GM18867 (cell line): ENCODE data around the gene SLC5A3.

ENCODE experiments used
- ATAC-seq: cut with Tn5 transposase; IDR thresholded peaks from one replicate; pipeline ENCODE4 v1.9.1; 2021; ENCODE audit warnings: mild to moderate bottlenecking, moderate library complexity; ENCODE audit not compliant: unreplicated experiment

The SLC5A3 gene

DNA sequence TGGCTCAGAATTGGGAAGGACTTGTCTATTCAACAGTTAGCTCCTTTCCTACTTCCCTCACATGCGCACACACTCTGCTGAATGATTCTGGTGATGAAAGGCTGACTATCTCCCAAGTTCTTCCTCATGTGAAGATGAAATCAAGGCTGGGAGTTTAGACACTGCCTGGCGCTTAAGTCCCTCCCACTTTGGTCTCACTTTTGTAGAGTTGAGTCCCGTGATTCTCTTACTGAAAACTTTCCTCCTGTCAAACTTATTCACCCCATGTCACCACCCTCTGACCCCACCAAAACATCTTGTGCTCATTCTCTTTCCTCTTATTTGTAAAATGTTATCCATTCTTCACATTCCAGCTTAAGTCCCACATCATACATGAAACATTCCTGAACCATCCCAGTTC lies 8.4 kb upstream of the SLC5A3 start:
- ATAC-seq, result no peak

DNA sequence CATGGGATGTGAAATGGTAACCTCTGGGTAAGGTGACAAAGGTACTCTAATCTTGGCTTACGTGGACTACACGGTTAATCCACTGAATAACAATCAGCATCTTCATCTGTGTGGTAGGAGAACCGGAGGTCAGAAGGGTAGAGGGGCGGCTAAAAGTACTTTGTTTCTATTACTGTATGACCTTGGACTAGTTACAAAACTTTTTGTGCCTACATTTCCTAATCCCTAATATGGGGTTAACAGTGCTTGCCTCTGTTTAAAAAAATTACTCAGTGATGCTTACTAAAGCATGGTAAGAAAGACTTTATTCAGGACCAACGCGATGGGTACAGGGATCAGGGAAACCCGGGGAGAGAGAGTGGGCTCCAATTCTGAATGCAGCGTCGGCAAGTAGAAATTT lies 1.7 kb upstream of the SLC5A3 start:
- ATAC-seq, result no peak

DNA sequence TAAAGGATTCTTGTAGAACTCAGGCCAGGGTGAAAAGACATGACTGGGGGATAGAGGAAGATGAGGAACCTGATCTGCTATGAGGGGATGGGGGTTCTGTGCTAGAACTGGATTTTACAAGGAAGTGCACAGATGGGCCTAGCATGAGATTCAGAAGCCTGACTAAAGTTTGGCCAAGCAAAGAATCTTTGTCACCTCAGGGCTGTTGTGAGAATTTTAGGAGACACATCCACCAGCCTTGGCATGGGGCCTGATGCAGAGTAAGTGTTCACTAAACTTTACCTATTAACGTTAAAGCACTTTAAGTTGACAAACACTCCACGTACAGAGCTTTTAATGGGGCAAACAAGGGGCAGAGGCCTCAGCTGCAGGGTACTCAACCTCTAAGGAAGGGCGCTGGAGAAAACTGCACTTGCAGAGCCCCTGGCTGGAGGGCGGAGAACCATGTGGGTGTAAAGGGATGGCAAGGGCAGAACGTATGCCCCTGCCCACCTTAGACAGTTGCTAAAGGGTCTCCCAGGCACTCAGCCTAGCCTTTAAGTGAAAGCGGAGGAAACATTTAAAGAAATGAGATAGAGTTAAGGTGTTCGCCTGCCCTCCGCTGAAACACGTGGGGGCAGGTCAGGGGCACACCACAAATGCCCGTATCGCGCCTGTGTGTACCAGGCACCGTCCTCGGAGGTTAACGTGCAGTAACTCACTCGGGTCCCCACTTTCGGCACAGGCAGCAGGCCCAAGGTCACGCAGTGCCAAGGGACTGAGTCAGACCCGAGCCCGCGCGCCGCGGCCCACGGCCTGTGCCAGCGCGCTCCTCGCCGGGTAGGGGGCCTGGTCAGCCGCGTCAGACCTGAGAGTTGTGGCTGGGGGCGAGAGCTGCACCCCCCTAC lies 990 bp upstream of the SLC5A3 start:
- ATAC-seq, result peak; percentile 10

DNA sequence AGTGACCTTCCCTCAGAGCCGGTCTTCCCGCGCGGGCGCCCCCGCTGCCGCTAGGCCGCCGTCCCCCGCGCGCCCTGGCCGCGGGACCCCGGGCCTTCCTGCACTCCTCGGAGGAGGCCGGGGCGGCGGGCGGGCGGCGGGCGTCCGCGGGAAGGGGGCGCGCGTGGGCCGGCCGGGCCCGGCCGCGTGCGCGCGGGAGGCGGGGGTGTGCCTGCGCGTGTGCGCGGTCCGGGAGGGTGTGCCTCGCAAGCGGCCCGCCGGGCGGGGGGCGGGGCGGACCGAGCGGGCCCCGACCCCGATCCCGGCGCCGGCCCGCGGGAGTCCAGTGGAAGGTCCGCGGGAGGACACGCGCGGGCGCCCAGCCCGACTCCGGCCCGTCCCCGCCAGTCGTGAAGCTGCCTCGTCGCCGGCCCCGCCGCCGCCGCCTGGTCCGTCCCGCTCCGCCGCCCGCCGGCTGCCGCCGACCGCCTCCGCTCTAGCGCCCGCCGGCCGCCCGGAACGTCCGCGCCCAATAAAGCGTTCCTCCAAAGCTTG lies 438 bp downstream of the SLC5A3 start:
- peak; percentile 49 for ATAC-seq

DNA sequence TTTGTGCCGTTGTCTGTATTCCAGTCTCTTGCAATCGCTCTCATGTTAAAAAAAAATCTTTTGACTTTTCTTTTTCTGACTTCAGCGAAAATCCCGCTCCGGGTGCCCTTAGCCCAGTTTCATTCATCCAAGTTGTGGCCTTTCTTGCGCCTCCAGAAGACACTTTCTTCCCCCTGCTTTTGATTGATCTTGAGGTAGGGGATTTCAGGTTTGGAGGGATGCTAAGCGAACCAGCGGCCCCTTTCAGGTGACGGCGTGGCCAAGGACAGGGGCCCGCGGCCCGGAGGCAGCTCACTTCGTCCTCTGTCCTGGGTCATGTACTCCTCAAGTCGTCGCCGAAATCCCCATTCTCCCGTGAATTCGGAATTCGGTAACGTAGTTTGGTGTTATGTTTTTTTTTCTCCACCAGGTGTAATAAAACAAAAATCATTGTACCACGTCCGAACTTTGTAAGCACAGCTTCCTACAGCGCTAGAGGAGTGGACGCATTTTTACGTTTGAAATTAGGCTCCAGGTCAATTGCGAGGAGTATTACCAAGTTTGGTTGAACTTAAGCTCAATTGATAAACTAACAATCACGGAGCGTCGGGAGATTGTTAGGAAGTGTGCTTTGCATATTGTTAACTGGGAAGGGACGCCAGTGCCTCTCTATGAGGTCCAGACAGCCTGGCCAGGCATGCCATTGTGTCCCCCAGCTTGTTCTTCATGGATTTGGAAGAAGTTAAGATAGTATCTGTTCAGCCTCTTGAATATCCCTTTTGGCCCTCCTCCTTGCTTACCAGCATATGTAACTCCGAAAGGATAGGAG lies 1.1 kb downstream of the SLC5A3 start:
- no peak for ATAC-seq

DNA sequence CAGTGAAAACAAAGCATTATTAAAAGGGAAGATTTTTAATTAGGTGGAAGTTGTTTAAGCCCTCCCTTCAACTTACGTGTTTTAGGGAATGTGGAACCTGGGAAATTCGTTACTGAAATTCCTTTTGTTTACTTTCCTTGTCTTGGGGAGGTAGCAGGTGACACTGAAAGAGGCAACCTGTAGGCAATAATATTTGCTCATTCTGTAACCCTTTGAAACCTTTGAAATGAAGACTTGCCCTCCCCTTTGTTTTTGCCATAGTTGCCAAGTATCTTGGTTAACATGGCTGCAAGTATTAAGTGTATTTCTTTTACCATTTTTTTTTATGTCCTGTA lies 1.7 kb downstream of the SLC5A3 start:
- no peak for ATAC-seq

DNA sequence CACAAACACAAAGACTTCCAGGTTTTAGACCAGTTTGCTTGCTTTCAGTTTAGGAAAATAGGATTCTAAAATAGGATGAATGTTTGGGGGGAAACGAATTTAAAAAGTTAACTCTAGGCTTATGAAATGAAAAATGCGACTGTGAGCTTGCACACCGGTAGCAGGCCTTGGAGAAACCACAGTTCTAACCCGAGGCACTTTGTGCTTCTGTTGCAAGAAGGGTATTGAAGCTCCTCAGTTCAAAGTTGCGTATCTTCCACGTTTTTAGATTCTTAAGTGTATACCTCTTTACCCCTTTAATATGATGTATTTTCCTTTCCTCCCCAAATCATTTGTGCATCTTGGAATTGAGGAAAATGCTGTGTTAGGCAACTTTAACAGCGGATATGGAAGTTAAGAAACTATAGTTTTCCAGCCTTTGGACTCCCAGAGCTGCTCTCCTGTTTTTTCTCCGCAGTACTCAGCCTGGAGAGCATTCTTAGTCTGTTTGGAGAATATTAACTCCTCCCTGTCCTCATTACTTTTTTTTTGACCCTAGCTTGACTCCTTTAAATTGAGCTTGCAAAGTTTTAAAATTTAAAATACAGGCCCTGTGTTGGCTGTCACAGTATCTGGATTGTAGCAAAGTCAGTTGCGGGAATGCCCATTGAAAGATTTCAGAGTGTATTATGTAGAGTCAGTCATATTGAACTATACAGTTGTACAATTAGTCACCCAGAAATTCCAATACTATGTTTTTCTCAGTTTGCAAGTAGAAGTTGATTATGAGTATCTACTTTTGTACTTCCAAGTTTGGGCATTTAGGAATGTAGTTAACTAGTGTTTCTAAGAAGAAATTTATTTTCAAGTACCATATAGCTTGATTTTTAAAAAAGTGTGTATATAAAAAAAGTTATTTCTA lies 2.6 kb downstream of the SLC5A3 start:
- ATAC-seq, result no peak

DNA sequence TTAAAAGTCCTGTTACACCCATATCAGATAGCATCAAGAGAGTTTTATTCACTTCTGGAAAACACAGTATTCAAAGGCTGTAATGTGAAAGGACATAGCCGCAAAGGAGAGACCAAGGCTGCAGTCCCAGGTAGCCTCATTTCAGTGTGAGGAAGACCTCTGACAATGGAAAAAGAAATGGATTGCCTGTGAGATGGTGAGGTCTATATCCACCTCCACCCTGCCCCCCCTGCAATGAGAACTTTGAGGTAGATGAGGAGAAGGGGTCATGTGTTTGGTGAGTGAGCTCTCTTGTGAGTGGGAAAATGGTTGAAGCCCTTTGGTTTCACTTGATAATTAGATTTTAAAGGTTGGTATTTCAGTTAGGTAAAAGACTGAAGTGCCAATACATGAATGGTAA lies 3.5 kb downstream of the SLC5A3 start:
- ATAC-seq, result no peak

DNA sequence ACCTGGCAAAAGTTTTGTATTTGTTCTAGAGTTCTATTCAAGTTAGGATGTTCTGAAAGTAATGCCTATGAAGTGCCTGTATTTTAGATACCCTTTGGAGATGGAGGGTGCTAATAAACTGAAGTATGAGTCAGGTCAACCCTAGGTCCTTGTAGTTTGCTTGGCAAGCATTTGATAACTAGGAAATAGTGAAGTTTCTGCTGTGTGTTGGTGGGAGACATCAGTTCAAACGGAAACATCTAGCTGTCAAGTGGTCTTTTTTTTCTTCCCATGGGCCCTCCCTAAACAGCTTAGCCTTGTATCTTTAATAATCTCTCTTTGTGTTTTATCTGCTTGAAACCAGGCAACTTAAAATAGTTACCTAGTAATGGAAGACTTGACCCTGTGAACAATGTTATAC lies 4.5 kb downstream of the SLC5A3 start:
- no peak for ATAC-seq

DNA sequence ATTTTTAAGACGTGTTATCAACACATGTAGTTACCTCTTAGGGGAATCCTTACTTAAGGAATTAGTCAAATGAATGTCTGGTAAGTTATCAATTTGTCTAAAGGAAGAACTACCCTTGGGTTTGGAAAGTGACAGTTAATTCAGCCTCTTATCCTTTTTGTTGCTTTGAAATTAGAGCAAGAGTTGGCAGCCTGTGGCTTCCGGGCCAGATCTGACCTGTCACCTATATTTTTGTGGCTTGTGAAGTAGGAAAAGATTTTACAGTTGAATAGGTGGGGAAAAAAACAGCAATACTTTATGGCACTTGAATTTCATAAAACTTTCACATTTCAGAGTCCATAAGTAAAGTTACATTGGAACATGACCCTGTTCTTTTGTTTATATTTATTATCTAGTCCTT lies 5.5 kb downstream of the SLC5A3 start:
- ATAC-seq, result no peak

DNA sequence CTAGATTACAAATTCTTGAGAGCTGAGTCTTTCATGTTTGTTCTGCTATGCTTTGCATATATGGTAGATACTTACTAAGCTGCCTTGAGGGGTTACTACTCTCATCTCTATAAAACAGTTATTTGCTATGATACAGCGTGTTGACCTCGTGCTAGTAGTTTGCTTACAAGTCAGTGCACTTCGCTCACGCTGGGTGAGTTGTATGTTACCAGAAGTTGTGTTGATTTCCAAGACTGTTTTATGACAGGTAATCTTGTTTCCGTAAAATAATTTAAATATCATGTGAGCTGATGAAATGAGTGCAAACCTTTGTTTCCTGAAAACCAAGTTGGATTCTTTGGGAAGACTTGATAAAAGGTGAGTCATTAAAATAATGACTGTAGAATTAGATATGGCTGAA lies 7.3 kb downstream of the SLC5A3 start:
- no peak for ATAC-seq

DNA sequence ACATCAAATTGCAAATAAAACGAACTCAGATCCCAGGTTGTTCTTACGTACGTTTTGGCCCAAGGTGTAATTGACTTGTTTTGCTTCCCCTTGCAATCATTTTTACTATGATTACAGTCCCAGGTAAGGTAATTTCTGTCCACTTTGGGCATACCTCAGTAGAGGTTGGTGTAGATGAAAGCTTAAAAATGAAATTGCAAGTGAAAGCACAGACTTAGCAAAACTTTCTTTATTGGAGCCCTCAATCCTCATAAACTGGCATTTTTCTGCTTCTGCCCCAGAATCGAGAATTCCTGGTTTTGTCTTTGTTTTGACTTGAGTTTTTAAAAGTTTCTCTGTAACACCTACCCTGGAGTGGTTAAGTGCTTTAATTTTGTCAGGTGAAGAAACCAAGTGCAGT lies 9.4 kb downstream of the SLC5A3 start:
- ATAC-seq, result no peak

DNA sequence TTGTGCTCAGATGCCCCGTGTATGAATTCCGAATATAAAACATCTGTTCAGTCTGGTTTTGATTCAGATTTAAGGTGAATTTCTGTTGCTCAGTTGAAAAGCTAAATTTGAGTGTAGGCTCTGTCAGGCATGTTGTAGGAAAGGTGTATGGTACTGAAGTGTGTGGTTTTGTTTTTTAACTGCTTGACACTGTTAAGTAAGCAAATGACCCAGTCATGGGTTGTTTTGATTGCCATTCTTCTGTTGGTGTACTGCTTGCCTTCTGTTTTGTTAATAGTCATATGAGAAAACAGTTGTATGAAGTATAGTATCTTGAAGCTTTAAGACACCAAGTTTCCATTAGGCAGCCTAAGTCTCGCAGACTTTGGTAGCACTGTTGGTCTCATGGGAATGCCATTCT lies 10.0 kb downstream of the SLC5A3 start:
- no peak for ATAC-seq

DNA sequence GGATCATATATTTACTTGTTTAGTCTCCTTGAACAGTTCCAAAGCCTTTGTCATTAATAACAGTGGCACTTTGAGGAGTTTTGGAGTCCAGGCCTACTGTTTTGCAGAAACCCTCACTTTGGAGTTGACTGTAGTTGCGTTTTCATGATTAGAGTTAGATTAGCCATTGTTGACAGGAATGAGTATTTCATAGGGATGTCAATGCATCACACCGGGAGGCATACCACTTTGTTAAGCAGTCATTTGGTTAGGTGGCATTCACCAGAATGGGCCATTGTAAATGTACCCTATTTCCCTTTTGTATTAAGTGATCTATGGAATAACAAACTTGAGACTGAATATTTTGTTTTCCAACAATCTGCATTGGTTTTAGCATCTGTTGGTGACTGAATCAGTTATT lies 11.8 kb downstream of the SLC5A3 start:
- ATAC-seq, result no peak

DNA sequence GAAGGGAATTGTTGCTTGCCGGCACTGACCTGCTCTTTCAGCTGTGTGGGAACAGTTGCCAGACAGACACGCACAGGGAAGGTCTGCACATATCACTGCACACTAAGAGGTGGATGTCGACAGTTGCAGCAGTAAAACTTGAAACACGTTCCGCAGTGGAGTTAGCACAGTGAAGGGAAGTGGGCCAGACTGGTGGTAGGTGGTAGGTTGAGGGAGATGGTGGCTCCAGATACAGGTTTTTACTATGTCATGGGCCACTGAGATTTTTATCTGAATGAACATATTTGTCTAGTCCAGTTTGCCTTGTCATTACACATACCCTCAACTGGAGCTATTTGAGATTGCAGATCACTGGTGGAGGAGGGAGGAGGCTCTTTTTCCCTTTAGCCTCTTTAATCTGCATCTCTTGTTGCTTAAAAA lies 13.5 kb downstream of the SLC5A3 start:
- ATAC-seq, result no peak

DNA sequence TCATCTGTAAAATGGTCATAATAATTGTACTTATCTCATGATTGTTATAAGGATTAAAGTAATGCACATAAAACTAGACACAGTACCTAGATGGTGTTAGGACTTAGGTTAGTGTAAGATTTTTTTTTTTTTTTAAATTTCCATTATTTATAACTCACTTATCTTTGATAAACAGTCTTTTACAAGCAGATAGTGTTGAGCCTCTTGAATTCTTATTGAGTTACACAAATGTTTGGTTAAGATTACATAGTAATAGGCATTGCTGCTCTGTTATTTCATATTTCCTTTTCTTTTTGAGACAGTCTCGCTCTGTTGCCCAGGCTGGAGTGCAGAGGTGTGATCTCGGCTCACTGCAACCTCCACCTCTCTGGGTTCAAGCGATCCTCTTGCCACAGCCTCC lies 15.4 kb downstream of the SLC5A3 start:
- ATAC-seq, result no peak

DNA sequence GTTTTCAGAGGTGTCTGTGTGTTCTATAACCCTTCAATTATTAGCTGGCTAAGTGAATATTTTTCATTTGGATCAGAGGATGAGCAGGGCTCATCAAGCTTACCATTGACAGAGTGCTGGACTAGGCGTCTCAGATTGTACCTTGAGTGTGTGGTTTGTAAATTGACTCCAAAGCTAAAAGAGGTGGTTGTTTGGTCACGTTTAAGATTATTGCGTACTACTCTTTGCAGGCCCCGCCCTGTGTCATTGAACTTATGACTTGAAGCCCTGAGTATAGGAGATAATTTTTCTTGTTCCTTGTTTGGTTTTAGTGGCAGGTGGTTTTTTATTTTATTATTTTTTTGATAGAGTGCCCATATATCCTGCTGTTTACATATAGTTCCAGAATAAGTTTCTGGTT lies 17.7 kb downstream of the SLC5A3 start:
- ATAC-seq, result no peak

DNA sequence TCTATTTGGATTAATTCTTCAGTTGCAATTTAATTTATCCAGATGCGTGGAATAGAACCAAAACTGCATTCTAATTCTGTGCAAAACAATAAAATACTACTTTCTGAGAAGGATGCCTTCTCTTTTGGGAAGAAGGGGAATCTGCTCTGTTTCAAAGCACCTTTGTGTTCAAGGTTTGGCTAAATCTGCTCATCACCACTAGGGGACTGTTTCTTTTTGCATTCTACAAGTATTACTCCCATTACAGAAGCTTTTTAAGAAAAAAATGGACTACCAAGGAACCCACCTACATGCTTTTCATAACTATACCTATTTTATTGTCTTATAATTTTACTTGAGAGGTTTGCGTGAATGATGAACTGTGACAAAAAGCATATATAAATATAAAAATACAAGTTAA lies 18.2 kb downstream of the SLC5A3 start:
- ATAC-seq, result no peak

DNA sequence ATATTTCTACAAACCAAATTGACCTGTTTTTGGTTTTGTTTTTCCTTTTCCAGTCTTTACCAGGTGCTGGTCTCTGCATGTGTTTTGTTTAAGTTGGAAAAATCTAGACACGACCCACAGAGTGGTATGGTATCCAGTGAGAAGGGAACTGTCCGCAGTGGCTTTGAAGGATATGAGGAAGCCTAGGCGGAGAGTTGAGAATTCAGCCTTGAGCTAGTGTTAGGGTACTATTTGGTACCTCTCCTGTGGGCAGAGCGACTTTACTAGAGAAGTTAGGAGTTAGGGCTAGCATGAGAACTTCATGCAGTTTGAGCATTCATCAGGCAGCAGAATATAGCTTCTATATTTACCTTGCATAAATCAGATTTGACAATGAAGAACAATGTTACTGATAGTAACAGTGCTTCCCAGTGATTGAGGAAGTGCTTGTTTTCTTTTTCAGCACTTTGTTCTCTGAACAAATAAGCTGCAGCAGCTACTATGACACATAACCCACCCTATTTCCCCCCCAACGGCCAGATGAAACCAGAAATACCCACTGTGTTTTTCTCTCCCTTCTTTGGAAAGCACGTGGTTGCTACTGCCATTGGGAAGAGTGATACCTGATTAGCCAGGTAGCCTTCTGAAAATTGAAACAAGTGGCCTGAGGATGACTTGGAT lies 19.0 kb downstream of the SLC5A3 start:
- no peak for ATAC-seq

DNA sequence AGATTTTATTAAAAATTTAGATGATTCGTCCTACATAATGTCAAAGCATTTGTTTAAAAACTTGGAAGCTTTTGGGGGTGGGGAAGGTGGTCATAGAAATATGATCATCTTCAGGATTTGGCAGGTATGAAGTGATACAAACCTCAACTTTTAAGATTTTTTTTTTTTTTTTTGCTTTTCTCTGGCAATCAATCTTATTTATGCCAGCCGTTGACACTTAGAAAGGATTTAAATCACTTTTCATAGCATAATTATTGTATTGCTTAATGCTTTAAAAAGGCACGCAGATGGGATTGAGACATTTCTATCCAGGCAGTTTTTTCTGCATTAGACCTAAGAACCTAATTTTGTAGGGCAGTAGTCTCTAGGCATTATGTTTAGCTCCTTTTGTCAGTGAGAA lies 19.7 kb downstream of the SLC5A3 start:
- ATAC-seq, result no peak

DNA sequence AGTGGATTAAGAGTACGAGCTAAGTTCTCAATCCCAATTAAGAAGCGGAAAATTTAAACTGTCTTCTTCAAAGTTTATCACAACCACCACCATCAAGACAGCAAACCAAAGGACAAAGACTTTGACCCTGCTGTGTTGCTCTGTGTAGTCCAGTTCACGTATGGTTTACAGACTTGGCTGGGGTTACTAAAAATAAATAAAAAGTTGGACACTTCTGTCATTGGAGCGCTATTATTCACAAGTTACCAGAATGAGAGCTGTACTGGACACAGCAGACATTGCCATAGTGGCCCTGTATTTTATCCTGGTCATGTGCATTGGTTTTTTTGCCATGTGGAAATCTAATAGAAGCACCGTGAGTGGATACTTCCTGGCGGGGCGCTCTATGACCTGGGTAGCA lies 21.6 kb downstream of the SLC5A3 start:
- no peak for ATAC-seq
